H9 (cell line): Measurements from ENCODE around the gene YIPF6. TPM values are rescaled to one million over a fixed set of nuclear protein-coding genes. Genes with fewer than 3 reads are reported as not detected.

Experiments
- DNase-seq: peaks from one replicate; pipeline ENCODE4 v3.0.0-alpha.2; 2017
- H2AFZ ChIP-seq: one replicate; pipeline ENCODE4 v1.6.1; 2013; ENCODE audit warnings: mild to moderate bottlenecking, low read length, control low read depth, moderate library complexity
- H2AK5ac ChIP-seq: 2 replicates; pipeline ENCODE4 v1.6.1; 2013; ENCODE audit warnings: low read length, control low read depth, mixed read lengths; ENCODE audit not compliant: insufficient read length
- H2BK120ac ChIP-seq: one replicate; pipeline ENCODE4 v1.6.1; 2013; ENCODE audit warnings: low read depth, mild to moderate bottlenecking, low read length, control low read depth, inconsistent platforms; ENCODE audit not compliant: poor library complexity, severe bottlenecking
- H2BK12ac ChIP-seq: 2 replicates; pipeline ENCODE4 v1.6.1; 2013; ENCODE audit warnings: low read length, control low read depth, mixed read lengths, low read depth; ENCODE audit not compliant: insufficient read length
- H2BK15ac ChIP-seq: 2 replicates; pipeline ENCODE4 v1.6.1; 2013; ENCODE audit warnings: low read depth, low read length, control low read depth
- H2BK20ac ChIP-seq: one replicate; pipeline ENCODE4 v1.6.1; 2013; ENCODE audit warnings: low read depth, mild to moderate bottlenecking, low read length, control low read depth, inconsistent platforms; ENCODE audit not compliant: poor library complexity, severe bottlenecking
- H2BK5ac ChIP-seq: 2 replicates; pipeline ENCODE4 v1.6.1; 2013; ENCODE audit warnings: low read length, control low read depth, mixed read lengths; ENCODE audit not compliant: insufficient read length
- H3K14ac ChIP-seq: 2 replicates; pipeline ENCODE4 v1.6.1; 2013; ENCODE audit warnings: low read length, control low read depth; ENCODE audit not compliant: insufficient read depth
- H3K18ac ChIP-seq: 2 replicates; pipeline ENCODE4 v1.6.1; 2013; ENCODE audit warnings: low read depth, mild to moderate bottlenecking, mixed read lengths, low read length, control low read depth; ENCODE audit not compliant: insufficient read length
- H3K23ac ChIP-seq: 2 replicates; pipeline ENCODE4 v1.6.1; 2013; ENCODE audit warnings: low read length, control low read depth, mixed read lengths, low read depth; ENCODE audit not compliant: insufficient read length
- H3K23me2 ChIP-seq: 2 replicates; pipeline ENCODE4 v1.6.1; 2013; ENCODE audit warnings: low read depth, mild to moderate bottlenecking, mixed read lengths, low read length, control low read depth; ENCODE audit not compliant: insufficient read length, poor library complexity, severe bottlenecking
- H3K27ac ChIP-seq: 2 replicates; pipeline ENCODE4 v1.5.1; 2013; ENCODE audit warnings: low read length, control low read depth, mixed read lengths, low read depth; ENCODE audit not compliant: insufficient read length
- H3K27me3 ChIP-seq: 2 replicates; pipeline ENCODE4 v1.6.1; 2013; ENCODE audit warnings: low read length, control low read depth, inconsistent platforms; ENCODE audit not compliant: insufficient read depth
- H3K4ac ChIP-seq: 2 replicates; pipeline ENCODE4 v1.6.1; 2013; ENCODE audit warnings: low read depth, mild to moderate bottlenecking, control low read depth, inconsistent platforms, low read length, moderate library complexity
- H3K4me1 ChIP-seq: 2 replicates; pipeline ENCODE4 v1.6.1; 2013; ENCODE audit warnings: low read length, control low read depth, inconsistent platforms; ENCODE audit not compliant: insufficient read depth
- H3K4me2 ChIP-seq: 2 replicates; pipeline ENCODE4 v1.6.1; 2013; ENCODE audit warnings: low read length, control low read depth, mixed read lengths; ENCODE audit not compliant: insufficient read length, insufficient read depth
- H3K56ac ChIP-seq: 2 replicates; pipeline ENCODE4 v1.6.1; 2013; ENCODE audit warnings: low read depth, mild to moderate bottlenecking, mixed read lengths, low read length, control low read depth; ENCODE audit not compliant: insufficient read length
- H3K79me1 ChIP-seq: 2 replicates; pipeline ENCODE4 v1.6.1; 2013; ENCODE audit warnings: low read depth, mild to moderate bottlenecking, moderate library complexity, low read length, control low read depth, inconsistent platforms; ENCODE audit not compliant: insufficient read depth, poor library complexity, severe bottlenecking
- H3K79me2 ChIP-seq: 2 replicates; pipeline ENCODE4 v1.6.1; 2013; ENCODE audit warnings: low read length, control low read depth, inconsistent platforms; ENCODE audit not compliant: insufficient read depth
- H3K9ac ChIP-seq: 2 replicates; pipeline ENCODE4 v1.6.1; 2013; ENCODE audit warnings: low read length, control low read depth, mixed read lengths; ENCODE audit not compliant: insufficient read length; ENCODE audit errors: extremely low read depth
- H3K9me3 ChIP-seq: one replicate; pipeline ENCODE4 v1.6.1; 2013; ENCODE audit warnings: low read depth, low read length, inconsistent platforms; ENCODE audit not compliant: control insufficient read depth
- H3T11ph ChIP-seq: one replicate; pipeline ENCODE4 v1.6.1; 2013; ENCODE audit warnings: mild to moderate bottlenecking, low read length, control low read depth, inconsistent platforms
- H4K20me1 ChIP-seq: one replicate; pipeline ENCODE4 v1.6.1; 2013; ENCODE audit not compliant: control insufficient read depth, insufficient read length, insufficient read depth
- H4K5ac ChIP-seq: 2 replicates; pipeline ENCODE4 v1.6.1; 2013; ENCODE audit warnings: low read depth, mild to moderate bottlenecking, mixed read lengths, low read length, control low read depth; ENCODE audit not compliant: insufficient read length
- H4K8ac ChIP-seq: replicated peaks from 2 replicates; pipeline ENCODE4 v1.6.1; 2013; ENCODE audit warnings: low read length, control low read depth, mixed read lengths, low read depth; ENCODE audit not compliant: insufficient read length
- H4K91ac ChIP-seq: 2 replicates; pipeline ENCODE4 v1.6.1; 2013; ENCODE audit warnings: low read depth, mild to moderate bottlenecking, moderate library complexity, mixed read lengths, low read length, control low read depth; ENCODE audit not compliant: insufficient read length
- H3K27ac Mint-ChIP-seq, 3 experiments: 2 replicates in 2 of 3; 3 replicates in 1 of 3; pipeline ENCODE4 v1.8.0; 2020 to 2021; ENCODE audit warnings: mixed read lengths in 3 of 3, mild to moderate bottlenecking in 1 of 3, moderate library complexity in 1 of 3
- H3K27me3 Mint-ChIP-seq: 2 replicates; pipeline ENCODE4 v1.8.0; 2021; ENCODE audit warnings: low read depth, mild to moderate bottlenecking, moderate library complexity, mixed read lengths
- H3K36me3 Mint-ChIP-seq, 3 experiments: 2 replicates in 2 of 3; 3 replicates in 1 of 3; pipeline ENCODE4 v1.8.0; 2020 to 2021; ENCODE audit warnings: low read depth in 3 of 3, mixed read lengths in 3 of 3; ENCODE audit not compliant: insufficient read depth in 1 of 3
- H3K4me1 Mint-ChIP-seq, 2 experiments: 2 replicates each; pipeline ENCODE4 v1.8.0; 2020; ENCODE audit warnings: mixed read lengths in 2 of 2
- H3K4me3 Mint-ChIP-seq, 2 experiments: 2 replicates in 1 of 2; 3 replicates in 1 of 2; pipeline ENCODE4 v1.8.0; 2020 to 2021; ENCODE audit warnings: mild to moderate bottlenecking in 2 of 2, mixed read lengths in 2 of 2, moderate library complexity in 1 of 2
- H3K9me3 Mint-ChIP-seq, 2 experiments: 2 replicates in 1 of 2; 3 replicates in 1 of 2; pipeline ENCODE4 v1.8.0; 2020; ENCODE audit warnings: mild to moderate bottlenecking in 2 of 2, mixed read lengths in 2 of 2, moderate library complexity in 1 of 2
- CTCF ChIP-seq: fragments of 200-600 bp; sonication (generic); conservative IDR thresholded peaks from 3 replicates; pipeline ENCODE4 v1.8.0; 2021; ENCODE audit warnings: antibody characterized with exemption, mild to moderate bottlenecking
- WGBS: extraction: QIAGEN DNeasy Blood & Tissue Kit; methylation state at CpG from one replicate; pipeline ENCODE4 v1.1.7; 2013; ENCODE audit warnings: missing lambda C conversion rate, low lambda C conversion rate, mixed read lengths; ENCODE audit not compliant: insufficient read length; ENCODE audit errors: extremely low coverage; 5-methylcytosine and 5-hydroxymethylcytosine counted together
- total RNA-seq: library from RNA; stranded (reverse); gene quantifications from 2 replicates; pipeline ENCODE4 v1.2.1, GENCODE V29; 2021

The YIPF6 gene
- total RNA-seq, 1 experiment from 2014 or later = 31.8 TPM

GRCh38 chrX:68498044-68498507 lies 775 bp upstream of the YIPF6 start:
- peaks cover 62 to 64% of the 10 kb centered on the region in 2 experiments for H3K9me3 Mint-ChIP-seq
- Histone ChIP-seq H3K27me3 (no peaks in the 10 kb centered on the region), H2BK20ac (no peak overlapping the region), H4K91ac (no peak overlapping the region), H2BK5ac (no peak overlapping the region), H3K4me1 (no peaks in the 10 kb centered on the region), H2BK120ac (peak overlapping the region; percentile 3), H3K4ac (no peak overlapping the region), H2AFZ (no peak overlapping the region), H4K8ac (no peak overlapping the region), H3K9me3 (peaks cover 22% of the 10 kb centered on the region), H3K23ac (no peak overlapping the region), H3T11ph (no peak overlapping the region), H2BK12ac (no peak overlapping the region), H3K4me2 (peak overlapping the region; percentile 59), H2AK5ac (no peak overlapping the region), H4K20me1 (no peaks in the 10 kb centered on the region), H3K56ac (no peak overlapping the region), H4K5ac (no peak overlapping the region), H3K23me2 (no peaks in the 10 kb centered on the region), H3K79me1 (no peaks in the 10 kb centered on the region), H3K27ac (peak overlapping the region; percentile 67), H3K14ac (no peak overlapping the region), H3K79me2 (peaks cover 4% of the 10 kb centered on the region; the same call in 1 of the 2 replicates), H3K9ac (peak overlapping the region; percentile 80), H3K18ac (peak overlapping the region; percentile 55), H2BK15ac (no peak overlapping the region)
- WGBS = no CpG with 5 or more reads among the region's 4 CpGs
- H3K27ac Mint-ChIP-seq = peak overlapping the region; percentile 97 to 99 (median 99)
- H3K27me3 Mint-ChIP-seq = peaks cover 3% of the 10 kb centered on the region
- peaks cover under 1 to 8% (median 7%) of the 10 kb centered on the region in 3 experiments; a peak in 6 of 7 replicates for H3K36me3 Mint-ChIP-seq
- peak overlapping the region; percentile 88 to 89 for H3K4me3 Mint-ChIP-seq
- no peak for DNase-seq
- no peak; the same call in 2 of the 3 replicates for TF ChIP-seq CTCF
- H3K4me1 Mint-ChIP-seq = peaks cover 3 to 7% of the 10 kb centered on the region in 2 experiments; a peak in 1 of 4 replicates
